ENCODE data around the gene SCARF2. TPM values are rescaled to one million over a fixed set of nuclear protein-coding genes. Genes with fewer than 3 reads are reported as not detected.

Gene SCARF2
- total RNA-seq, 1 experiment from 2014 or later: 10.8 TPM

- no peak overlapping the region for H3K27ac Mint-ChIP-seq
- no CpG with 5 or more reads among the region's 6 CpGs for WGBS (ENCODE audit: extremely low coverage, insufficient read length, low lambda C conversion rate)
- no peaks in the 10 kb centered on the region for H3K9me3 ChIP-seq (ENCODE audit: control insufficient read depth, low read depth, low read length)
- H3K4me2 ChIP-seq (ENCODE audit: insufficient read depth, insufficient read length, low read length): no peak overlapping the region
- peaks cover 5 to 9% of the 10 kb centered on the region in 2 experiments for H3K4me1 Mint-ChIP-seq
- no peak overlapping the region for H2BK15ac ChIP-seq (ENCODE audit: low read depth, low read length)
- no peak overlapping the region for H2AK5ac ChIP-seq (ENCODE audit: insufficient read length, low read length)
- no peak overlapping the region for H3K9ac ChIP-seq (ENCODE audit: extremely low read depth, insufficient read length, low read length)
- no peak overlapping the region for H3K4ac ChIP-seq (ENCODE audit: low read depth, low read length)
- no peak overlapping the region for H2BK120ac ChIP-seq (ENCODE audit: low read depth, low read length, poor library complexity, severe bottlenecking)
- H3K23me2 ChIP-seq (ENCODE audit: insufficient read length, low read depth, low read length, poor library complexity, severe bottlenecking): no peaks in the 10 kb centered on the region
- H2BK12ac ChIP-seq (ENCODE audit: insufficient read length, low read depth, low read length): no peak overlapping the region
- no peak overlapping the region for H3K56ac ChIP-seq (ENCODE audit: insufficient read length, low read depth, low read length)
- H3K18ac ChIP-seq (ENCODE audit: insufficient read length, low read depth, low read length): no peak overlapping the region
- H4K91ac ChIP-seq (ENCODE audit: insufficient read length, low read depth, low read length): no peak overlapping the region
- H3K79me2 ChIP-seq (ENCODE audit: insufficient read depth, low read length): no peaks in the 10 kb centered on the region
- no peak overlapping the region for H4K5ac ChIP-seq (ENCODE audit: insufficient read length, low read depth, low read length)
- H2BK20ac ChIP-seq (ENCODE audit: low read depth, low read length, poor library complexity, severe bottlenecking): no peak overlapping the region
- TF ChIP-seq, protein P1, sequence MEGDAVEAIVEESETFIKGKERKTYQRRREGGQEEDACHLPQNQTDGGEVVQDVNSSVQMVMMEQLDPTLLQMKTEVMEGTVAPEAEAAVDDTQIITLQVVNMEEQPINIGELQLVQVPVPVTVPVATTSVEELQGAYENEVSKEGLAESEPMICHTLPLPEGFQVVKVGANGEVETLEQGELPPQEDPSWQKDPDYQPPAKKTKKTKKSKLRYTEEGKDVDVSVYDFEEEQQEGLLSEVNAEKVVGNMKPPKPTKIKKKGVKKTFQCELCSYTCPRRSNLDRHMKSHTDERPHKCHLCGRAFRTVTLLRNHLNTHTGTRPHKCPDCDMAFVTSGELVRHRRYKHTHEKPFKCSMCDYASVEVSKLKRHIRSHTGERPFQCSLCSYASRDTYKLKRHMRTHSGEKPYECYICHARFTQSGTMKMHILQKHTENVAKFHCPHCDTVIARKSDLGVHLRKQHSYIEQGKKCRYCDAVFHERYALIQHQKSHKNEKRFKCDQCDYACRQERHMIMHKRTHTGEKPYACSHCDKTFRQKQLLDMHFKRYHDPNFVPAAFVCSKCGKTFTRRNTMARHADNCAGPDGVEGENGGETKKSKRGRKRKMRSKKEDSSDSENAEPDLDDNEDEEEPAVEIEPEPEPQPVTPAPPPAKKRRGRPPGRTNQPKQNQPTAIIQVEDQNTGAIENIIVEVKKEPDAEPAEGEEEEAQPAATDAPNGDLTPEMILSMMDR (conservative IDR thresholded peaks at IDR 0.05): no peak
- H3K36me3 Mint-ChIP-seq (ENCODE audit: insufficient read depth in 1 of 3, low read depth in 3 of 3): no peaks in the 10 kb centered on the region
- no peaks in the 10 kb centered on the region; the same call in 1 of the 2 replicates for H3K4me1 ChIP-seq (ENCODE audit: insufficient read depth, low read length)
- DNase-seq: no peak
- H3T11ph ChIP-seq (ENCODE audit: low read length): no peak overlapping the region
- H3K9me3 Mint-ChIP-seq: no peaks in the 10 kb centered on the region
- no peak overlapping the region for H2BK5ac ChIP-seq (ENCODE audit: insufficient read length, low read length)
- no peaks in the 10 kb centered on the region for H4K20me1 ChIP-seq (ENCODE audit: control insufficient read depth, insufficient read depth, insufficient read length)
- H3K23ac ChIP-seq (ENCODE audit: insufficient read length, low read depth, low read length): no peak overlapping the region
- H3K27me3 ChIP-seq (ENCODE audit: insufficient read depth, low read length): no peaks in the 10 kb centered on the region
- H3K27me3 Mint-ChIP-seq (ENCODE audit: low read depth): peaks cover 2% of the 10 kb centered on the region; the same call in 1 of the 2 replicates
- no peak overlapping the region for H3K27ac ChIP-seq (ENCODE audit: insufficient read length, low read depth, low read length)
- H3K14ac ChIP-seq (ENCODE audit: insufficient read depth, low read length): no peak overlapping the region
- H4K8ac ChIP-seq (replicated peaks; ENCODE audit: insufficient read length, low read depth, low read length): no peak overlapping the region
- H3K4me3 Mint-ChIP-seq: no peak overlapping the region
- no peak overlapping the region for H2AFZ ChIP-seq (ENCODE audit: low read length)
- no peaks in the 10 kb centered on the region for H3K79me1 ChIP-seq (ENCODE audit: insufficient read depth, low read depth, low read length, poor library complexity, severe bottlenecking)
Observed at GRCh38 chr22:20384865-20385264, 52.8 kb downstream of the SCARF2 start.
